ENCODE data around the gene KRT28. TPM values are rescaled to one million over a fixed set of nuclear protein-coding genes. Genes with fewer than 3 reads are reported as not detected.

KRT28 gene
- polyA plus RNA-seq, 1 donor (not counting 4 experiments of a cell fraction or from before 2014, with no cell fraction given) = not detected

- TF ChIP-seq EZH2 (IDR thresholded peaks at IDR 0.05; ENCODE audit: low read length) (no peak), CTCF (optimal IDR thresholded peaks at IDR 0.05 in 1 of 3, IDR thresholded peaks at IDR 0.05 in 1 of 3, conservative IDR thresholded peaks at IDR 0.05 in 1 of 3; ENCODE audit: extremely low read depth in 1 of 3, insufficient read depth in 2 of 3, low read length in 3 of 3) (no peak)
- no peak for FAIRE-seq
- H3K9me1 ChIP-seq (ENCODE audit: control insufficient read depth, extremely low read depth, insufficient read depth, low read length) = no peaks in the 10 kb centered on the region
- no peaks in the 10 kb centered on the region for H4K20me1 ChIP-seq (ENCODE audit: control insufficient read depth, extremely low read depth, insufficient read depth, low read length)
- no peak for DNase-seq (ENCODE audit: low read depth, low spot score)
- no peak overlapping the region for H3K27ac ChIP-seq (ENCODE audit: control insufficient read depth, insufficient read depth, low read length)
- H3K4me2 ChIP-seq (ENCODE audit: control insufficient read depth, extremely low read depth, insufficient read depth, low read depth, low read length) = no peak overlapping the region
- H3K9ac ChIP-seq (ENCODE audit: control insufficient read depth, extremely low read depth, insufficient read depth, low read length) = no peak overlapping the region
- peaks cover 12% of the 10 kb centered on the region for H3K4me1 ChIP-seq (ENCODE audit: control insufficient read depth, extremely low read depth, insufficient read depth, low read length)
- H3K4me3 ChIP-seq (ENCODE audit: control insufficient read depth in 2 of 3, extremely low read depth in 1 of 3, insufficient read depth in 2 of 3, low read depth in 1 of 3, low read length in 3 of 3) = no peak overlapping the region
- H3K36me3 ChIP-seq (ENCODE audit: control insufficient read depth in 2 of 2, extremely low read depth in 1 of 2, insufficient read depth in 2 of 2, low read length in 2 of 2) = peaks cover 0 to 2% of the 10 kb centered on the region in 2 experiments
- H3K79me2 ChIP-seq (ENCODE audit: control insufficient read depth, insufficient read depth, low read length) = peaks cover 9% of the 10 kb centered on the region
- H3K27me3 ChIP-seq (ENCODE audit: control insufficient read depth, extremely low read depth, insufficient read depth, low read length) = no peaks in the 10 kb centered on the region
- dilution Hi-C loops (cut with MboI; ENCODE audit: extremely low pct_ligation_motif_present, low sequenced_read_pairs) = no loop called here
- H2AFZ ChIP-seq (ENCODE audit: control insufficient read depth, low read length) = no peak overlapping the region
- H3K9me3 ChIP-seq (ENCODE audit: control insufficient read depth, low read depth, low read length) = no peaks in the 10 kb centered on the region
Measured at GRCh38 chr17:40824015-40824832, 24.5 kb upstream of the KRT28 start.

GRCh38 chr17:40822132-40822812 is 22.5 kb upstream of the KRT28 start, which contains the start of gene KRT10:
Gene KRT10 (minus strand): TSS chr17:40822614. CDS start chr17:40822585, 29 bp downstream.
- Histone ChIP-seq H3K36me3 (ENCODE audit: control insufficient read depth in 2 of 2, extremely low read depth in 1 of 2, insufficient read depth in 2 of 2, low read length in 2 of 2) (peaks cover 2 to 5% of the 10 kb centered on the region in 2 experiments), H3K9me3 (ENCODE audit: control insufficient read depth, low read depth, low read length) (no peaks in the 10 kb centered on the region), H3K4me1 (ENCODE audit: control insufficient read depth, extremely low read depth, insufficient read depth, low read length) (peaks cover 17% of the 10 kb centered on the region), H3K79me2 (ENCODE audit: control insufficient read depth, insufficient read depth, low read length) (peaks cover 14% of the 10 kb centered on the region), H3K4me3 (ENCODE audit: control insufficient read depth in 2 of 3, extremely low read depth in 1 of 3, insufficient read depth in 2 of 3, low read depth in 1 of 3, low read length in 3 of 3) (no peak within 1 kb of the TSS), H2AFZ (ENCODE audit: control insufficient read depth, low read length) (no peak within 1 kb of the TSS), H3K27ac (ENCODE audit: control insufficient read depth, insufficient read depth, low read length) (no peak within 1 kb of the TSS), H3K4me2 (ENCODE audit: control insufficient read depth, extremely low read depth, insufficient read depth, low read depth, low read length) (no peak within 1 kb of the TSS), H3K9me1 (ENCODE audit: control insufficient read depth, extremely low read depth, insufficient read depth, low read length) (no peaks in the 10 kb centered on the region), H3K27me3 (ENCODE audit: control insufficient read depth, extremely low read depth, insufficient read depth, low read length) (no peaks in the 10 kb centered on the region), H3K9ac (ENCODE audit: control insufficient read depth, extremely low read depth, insufficient read depth, low read length) (no peak within 1 kb of the TSS), H4K20me1 (ENCODE audit: control insufficient read depth, extremely low read depth, insufficient read depth, low read length) (no peaks in the 10 kb centered on the region)
- dilution Hi-C loops (cut with MboI; ENCODE audit: extremely low pct_ligation_motif_present, low sequenced_read_pairs) = no loop called here
- TF ChIP-seq EZH2 (IDR thresholded peaks at IDR 0.05; ENCODE audit: low read length) (no peak), CTCF (optimal IDR thresholded peaks at IDR 0.05 in 1 of 3, IDR thresholded peaks at IDR 0.05 in 1 of 3, conservative IDR thresholded peaks at IDR 0.05 in 1 of 3; ENCODE audit: extremely low read depth in 1 of 3, insufficient read depth in 2 of 3, low read length in 3 of 3) (no peak)
- FAIRE-seq = no peak
- DNase-seq (ENCODE audit: low read depth, low spot score) = no peak

All from keratinocyte (primary cell).